Stimulated activated CD4-positive, alpha-beta T cell treated with anti-CD3 and anti-CD28 coated beads, Interleukin-4, amount 100 ng/mL, for 4 hours (primary cell): Measurements from ENCODE around the gene SAMD14.
A peak's percentile ranks its signal among the peaks of the same experiment; 100 is the strongest.

Source experiments
- DNase-seq, 2 experiments: peaks; one replicate each; pipeline ENCODE4 v3.0.0-alpha.2; 2020

The SAMD14 gene

GRCh38 chr17:50147841-50148225 is 17.9 kb upstream of the SAMD14 start:
- DNase-seq = no peak

- DNase-seq = no peak
Observed at GRCh38 chr17:50146927-50147665, 17.1 kb upstream of the SAMD14 start.

- DNase-seq = no peak
Observed at GRCh38 chr17:50146230-50146926, 16.4 kb upstream of the SAMD14 start.

DNA sequence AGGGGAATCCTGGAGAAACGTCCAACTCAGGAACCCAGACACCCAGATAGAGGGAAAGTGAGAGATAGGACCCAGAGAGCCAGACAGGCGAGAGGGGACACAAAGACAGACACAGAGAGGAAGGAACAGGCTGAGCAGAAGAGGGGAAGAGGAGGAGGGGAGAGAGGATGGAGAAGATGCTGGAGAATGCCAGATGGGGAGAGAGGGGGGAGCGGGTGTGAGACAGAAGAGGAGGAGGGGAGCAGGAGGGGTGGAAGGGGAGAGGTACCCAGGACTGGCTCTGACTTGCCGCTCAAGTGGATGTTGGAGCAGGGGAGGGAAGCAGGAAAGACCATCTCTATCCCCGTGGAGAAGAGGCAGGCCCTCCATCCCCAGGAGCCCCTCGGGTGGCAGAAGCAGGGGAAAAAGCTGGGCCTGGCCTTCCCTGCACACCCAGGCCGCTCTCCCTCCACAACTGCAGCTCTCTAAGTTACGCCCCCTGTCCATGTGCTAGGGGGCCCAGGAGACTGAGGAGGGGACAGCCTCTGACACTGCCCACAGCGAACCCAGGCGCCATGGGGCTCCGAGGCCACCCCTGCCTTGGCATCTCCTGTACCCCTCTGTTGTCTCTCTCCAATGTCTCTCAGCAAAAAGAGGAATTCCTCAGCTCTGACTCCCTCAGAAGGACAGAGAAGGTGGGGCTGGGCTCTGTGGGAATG is 15.7 kb upstream of the SAMD14 start:
- no peak for DNase-seq

- DNase-seq = no peak
Observed at GRCh38 chr17:50144845-50145531, 15.0 kb upstream of the SAMD14 start.

DNA sequence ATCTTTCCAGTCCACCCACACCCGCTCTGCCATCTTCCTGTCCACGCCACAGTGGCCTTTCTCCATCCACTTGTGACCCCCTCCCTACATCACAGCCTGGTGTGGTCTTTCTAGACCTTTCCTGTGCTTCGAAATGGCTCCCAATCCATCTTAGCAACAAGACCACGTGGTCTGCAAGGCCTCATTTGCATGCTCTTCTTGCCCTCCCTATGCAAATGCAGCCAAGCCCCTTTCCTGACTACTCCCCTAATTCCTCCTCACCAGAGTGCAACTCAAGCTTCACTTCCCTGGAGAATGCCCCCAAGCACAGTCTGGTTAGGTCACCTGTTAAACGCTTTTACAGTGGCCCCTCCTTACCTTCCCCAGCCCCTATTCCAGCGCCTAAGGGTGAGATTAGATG is 14.4 kb upstream of the SAMD14 start:
- DNase-seq = no peak

DNA sequence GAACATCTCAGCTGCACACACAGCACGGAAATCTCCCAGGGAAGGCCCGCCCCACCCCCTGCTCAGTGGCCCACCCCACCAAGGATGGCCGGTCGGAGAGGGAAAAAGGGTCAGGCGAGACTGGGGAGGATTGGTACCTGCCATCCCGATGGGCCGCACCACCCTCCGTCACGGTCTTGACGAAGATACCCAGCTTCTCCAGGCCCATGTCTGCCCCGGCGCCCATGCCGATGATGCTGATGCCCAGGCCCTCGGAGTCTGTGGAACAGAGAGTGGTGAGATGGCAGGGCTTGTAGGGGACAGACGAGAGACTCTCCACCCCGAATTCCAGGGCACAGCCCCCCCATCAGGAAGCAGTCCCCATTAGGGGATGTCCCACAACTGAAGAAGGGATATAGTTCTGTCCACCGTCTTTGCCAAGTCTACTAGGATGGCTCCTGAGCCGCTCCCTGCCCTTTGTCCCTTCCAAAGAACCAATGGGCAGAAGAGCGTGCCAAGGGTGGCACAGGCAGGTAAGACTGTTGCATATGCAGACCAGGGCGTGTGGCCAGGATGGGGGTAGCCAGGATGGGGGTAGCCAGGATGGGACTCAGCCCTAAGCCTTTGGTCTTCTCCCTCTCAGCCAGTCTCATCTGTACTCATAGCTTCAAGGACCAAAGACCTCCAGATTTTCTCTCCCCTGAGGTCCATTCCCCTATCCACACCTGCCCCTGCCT is 13.7 kb upstream of the SAMD14 start:
- DNase-seq = no peak

DNA sequence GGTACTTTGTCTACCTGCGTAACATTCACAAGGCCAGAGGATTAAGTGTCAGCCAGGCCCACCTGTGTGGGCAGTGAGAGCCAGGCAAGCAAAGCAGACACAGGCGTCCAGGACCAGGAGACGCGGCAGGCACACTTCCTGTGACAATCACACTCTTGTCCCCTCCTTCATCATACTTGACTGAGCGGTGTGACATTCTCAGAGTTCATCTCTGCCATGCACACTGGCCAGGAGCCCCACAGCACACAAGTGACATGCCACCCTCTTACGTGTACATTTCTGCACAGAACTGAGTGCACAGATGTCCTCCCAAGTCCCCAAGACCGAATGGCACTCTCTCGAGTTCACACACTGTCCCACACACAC is 11.8 kb upstream of the SAMD14 start:
- DNase-seq = no peak

GRCh38 chr17:50141026-50141744 is 11.2 kb upstream of the SAMD14 start:
- no peak for DNase-seq

GRCh38 chr17:50139950-50140885 is 10.3 kb upstream of the SAMD14 start:
- peak; percentile 74 to 78 for DNase-seq

DNA sequence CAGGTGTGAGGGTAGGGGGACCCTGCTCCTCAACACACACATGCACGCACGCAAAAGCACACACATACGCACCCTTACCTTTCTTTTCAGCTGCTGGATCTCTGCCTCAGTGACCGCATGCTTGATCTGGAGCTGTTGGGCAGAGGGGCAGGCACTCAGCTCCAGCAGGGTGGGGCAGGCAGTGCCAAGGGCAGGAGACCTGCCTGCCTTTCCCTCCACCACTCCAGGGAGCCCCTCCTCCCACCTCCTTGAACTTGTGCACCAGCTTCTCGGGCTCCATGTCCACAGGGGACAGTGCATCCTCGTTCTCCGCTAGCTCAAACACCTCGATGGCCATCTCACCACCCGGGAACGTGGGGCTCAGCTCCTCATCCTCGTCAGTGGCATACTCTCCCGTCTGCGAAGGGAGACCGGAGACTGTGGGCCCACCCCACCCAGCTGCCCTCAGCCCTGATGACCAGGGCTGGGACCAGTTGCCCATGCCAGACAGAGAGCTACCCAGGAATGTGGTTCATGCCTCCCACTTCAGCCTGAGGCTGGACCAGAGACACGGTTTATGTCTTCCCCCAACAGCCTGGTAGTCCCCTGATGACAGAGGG is 9.3 kb upstream of the SAMD14 start:
- no peak for DNase-seq

DNA sequence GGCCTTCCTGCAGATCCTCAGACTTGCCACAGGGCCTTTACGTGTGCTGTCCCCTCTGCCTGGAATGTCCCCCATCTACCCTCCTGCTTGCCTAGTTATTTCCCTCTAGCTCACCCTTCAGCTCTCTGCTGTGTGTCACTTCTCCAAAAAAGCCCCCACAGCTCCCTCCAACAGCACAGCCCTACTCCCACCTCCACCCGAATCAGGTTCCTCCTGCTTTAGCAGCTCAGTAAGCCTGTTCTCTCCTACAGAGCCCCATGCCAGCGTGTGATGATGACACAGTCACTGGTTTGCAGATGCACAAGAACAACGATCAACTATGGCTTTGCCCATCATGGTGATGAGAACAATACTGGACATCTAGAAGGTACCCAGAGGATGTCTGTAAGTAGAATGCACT is 7.1 kb upstream of the SAMD14 start:
- no peak for DNase-seq

DNA sequence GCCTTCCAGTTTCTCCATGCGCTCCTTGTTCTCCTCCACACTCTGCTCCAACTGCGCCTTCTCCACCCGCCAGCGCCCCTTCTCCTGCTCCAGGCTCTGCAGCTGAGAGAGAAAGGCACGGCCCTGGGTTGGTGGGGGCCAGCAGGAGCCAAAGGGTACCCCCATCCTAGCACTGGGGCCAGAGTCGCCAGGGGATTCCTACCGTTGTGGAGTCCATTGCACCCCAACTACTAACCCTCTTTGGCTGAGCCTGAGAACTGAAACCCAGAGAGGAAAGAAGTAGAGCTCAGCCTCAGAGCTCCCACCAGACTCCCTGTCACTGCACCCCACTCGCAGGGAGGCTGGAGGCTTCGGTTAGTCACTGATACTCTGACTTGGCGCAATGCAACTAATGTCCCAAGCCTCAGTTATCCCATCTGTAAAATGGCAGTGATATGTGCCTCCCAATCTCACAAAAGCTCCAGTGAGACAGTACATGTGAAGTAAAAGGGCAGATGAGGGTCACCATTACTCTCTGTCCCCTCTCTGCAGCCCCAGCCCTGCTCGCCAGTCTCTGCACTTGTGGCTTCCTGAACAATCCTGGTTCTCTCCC is 6.2 kb upstream of the SAMD14 start:
- no peak for DNase-seq

DNA sequence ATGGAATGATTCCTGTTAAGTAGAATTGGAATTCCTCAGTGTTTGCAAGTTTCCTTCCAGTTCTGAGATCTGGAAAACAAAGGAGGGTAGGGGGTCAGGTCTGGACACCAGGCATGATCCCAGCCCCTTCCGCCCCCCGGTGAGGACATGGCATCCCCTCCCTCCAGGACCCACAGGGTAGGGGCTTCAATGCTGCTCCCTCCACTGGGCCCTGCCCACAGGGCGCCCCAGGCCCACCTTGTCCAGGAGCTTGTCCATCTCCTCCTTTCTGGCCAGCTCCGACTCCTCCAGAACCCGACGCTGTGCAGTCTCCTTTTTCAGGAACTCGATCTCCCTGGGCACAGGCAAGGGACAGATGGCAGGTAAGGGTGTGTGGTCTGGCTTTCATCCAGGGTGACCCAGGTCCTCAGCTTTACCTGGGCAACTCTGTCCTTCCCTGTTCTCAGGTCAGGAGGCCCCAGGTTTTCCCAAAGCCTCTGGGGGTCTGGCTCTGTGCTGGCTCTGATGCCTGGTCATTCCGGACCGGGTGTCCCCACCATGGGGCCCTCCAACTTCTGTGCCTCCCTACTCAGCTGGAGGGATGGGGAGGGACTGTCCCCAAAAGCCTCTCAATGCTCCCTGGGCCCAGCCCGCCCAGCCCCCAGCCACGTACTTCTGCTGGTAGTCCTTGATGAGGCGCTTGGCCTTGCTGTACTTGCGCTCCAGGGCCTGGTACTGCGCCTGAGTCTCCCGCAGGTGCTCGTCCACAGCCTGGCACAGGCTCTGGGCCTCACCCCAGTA is 5.5 kb upstream of the SAMD14 start:
- DNase-seq = no peak

GRCh38 chr17:50134206-50135110 is 4.5 kb upstream of the SAMD14 start:
- no peak for DNase-seq

GRCh38 chr17:50133769-50134099 is 3.8 kb upstream of the SAMD14 start:
- no peak for DNase-seq

GRCh38 chr17:50133028-50133768 is 3.2 kb upstream of the SAMD14 start:
- no peak for DNase-seq
